Panc1 (cell line): ENCODE results near the gene CLINT1. TPM values are rescaled to one million over a fixed set of nuclear protein-coding genes. Genes with fewer than 3 reads are reported as not detected.

Experiments used
- ATAC-seq: fragments of 200-7000 bp; cut with Tn5 transposase; 2 replicates; pipeline ENCODE4 v1.9.1; 2020; ENCODE audit warnings: mild to moderate bottlenecking, moderate library complexity
- BruUV-seq: library from RNA; stranded (reverse); fragments of 400-500 nt; replicated peaks from 2 replicates; lab custom pipeline; 2021; lab: Mats Ljungman, UMichigan
- CTCF ChIA-PET: fragments of 300-600 bp; sonication (Branson Sonifier 250); formaldehyde crosslinking; loops from one replicate; lab custom pipeline; 2022; ENCODE audit warnings: antibody characterized with exemption; lab: Charles Lee
- POLR2A ChIA-PET: fragments of 300-600 bp; sonication (Branson Sonifier 250); formaldehyde crosslinking; loops from one replicate; lab custom pipeline; 2022; ENCODE audit warnings: antibody characterized with exemption; lab: Charles Lee
- DNase-seq: peaks from one replicate; pipeline ENCODE4 v3.0.0-alpha.2; 2010; ENCODE audit warnings: low read depth, low spot score
- H3K27ac ChIP-seq: 2 replicates; pipeline ENCODE4 v1.5.1; 2011; ENCODE audit warnings: mild to moderate bottlenecking, low read length, inconsistent platforms
- H3K27me3 ChIP-seq: fragments of 200-500 bp; sonication (Bioruptor generic); 2 replicates; pipeline ENCODE4 v1.6.0; 2014; ENCODE audit warnings: low read length, inconsistent platforms; ENCODE audit not compliant: control insufficient read depth, insufficient read depth
- H3K36me3 ChIP-seq: fragments of 200-500 bp; sonication (Bioruptor generic); 2 replicates; pipeline ENCODE4 v1.5.1; 2014; ENCODE audit warnings: inconsistent platforms, mild to moderate bottlenecking, low read length, moderate library complexity; ENCODE audit not compliant: control insufficient read depth, insufficient read depth
- H3K4me1 ChIP-seq: 2 replicates; pipeline ENCODE4 v1.5.1; 2011; ENCODE audit warnings: inconsistent platforms, mild to moderate bottlenecking, low read length, moderate library complexity; ENCODE audit not compliant: control insufficient read depth, insufficient read depth
- H3K4me3 ChIP-seq, 2 experiments: 2 replicates each; pipeline ENCODE4 v1.5.1; 2011 to 2012; ENCODE audit warnings: low read depth in 2 of 2, low read length in 2 of 2, mild to moderate bottlenecking in 2 of 2, inconsistent platforms in 1 of 2, moderate library complexity in 1 of 2
- H3K9me3 ChIP-seq: fragments of 200-500 bp; sonication (Bioruptor generic); 2 replicates; pipeline ENCODE4 v1.5.1; 2014; ENCODE audit warnings: low read depth, mild to moderate bottlenecking, inconsistent platforms, low read length, moderate library complexity; ENCODE audit not compliant: control insufficient read depth, insufficient read depth
- POLR2AphosphoS5 ChIP-seq: IDR thresholded peaks from 2 replicates; pipeline ENCODE4 v1.6.1; 2012; ENCODE audit warnings: mild to moderate bottlenecking, low read depth, low read length, moderate library complexity
- SIN3A ChIP-seq: IDR thresholded peaks from 2 replicates; pipeline ENCODE4 v1.6.1; 2012; ENCODE audit warnings: low read depth, mild to moderate bottlenecking, low read length, moderate library complexity, borderline replicate concordance; ENCODE audit not compliant: insufficient read depth
- TCF7L2 ChIP-seq: IDR thresholded peaks from 2 replicates; pipeline ENCODE4 v1.6.1; 2011; ENCODE audit warnings: mild to moderate bottlenecking, low read depth, low read length, inconsistent platforms
- in situ Hi-C: cut with HindIII; loops from 2 replicates; pipeline ENCODE4 v1.10.0; 2016; ENCODE audit warnings: low sequenced_read_pairs, low pct_unique_long_range_greater_than_20kb
- intact Hi-C: fragments of 100-400 bp; cut with micrococcal nuclease; formaldehyde crosslinking; loops from one replicate; pipeline ENCODE4 v1.10.0; 2022; ENCODE audit not compliant: unreplicated experiment
- total RNA-seq: library from RNA; stranded (reverse); gene quantifications from one replicate; pipeline ENCODE4 v1.2.1, GENCODE V29; 2021; ENCODE audit not compliant: unreplicated experiment
- TF ChIP-seq, protein P1 (sequence below): fragments of 450-650 bp; IDR thresholded peaks from 2 replicates; pipeline ENCODE4 v1.5.1; 2017; ENCODE audit warnings: mild to moderate bottlenecking
- TF ChIP-seq, protein P2 (sequence below), 2 experiments: IDR thresholded peaks; 2 replicates each; pipeline ENCODE4 v1.6.1; 2011 to 2012; ENCODE audit warnings: low read depth in 2 of 2, control low read depth in 1 of 2, low read length in 1 of 2, mild to moderate bottlenecking in 1 of 2, moderate library complexity in 1 of 2; ENCODE audit not compliant: insufficient read depth in 1 of 2

The CLINT1 gene
- total RNA-seq, 1 experiment from 2014 or later, result 81.6 TPM

DNA sequence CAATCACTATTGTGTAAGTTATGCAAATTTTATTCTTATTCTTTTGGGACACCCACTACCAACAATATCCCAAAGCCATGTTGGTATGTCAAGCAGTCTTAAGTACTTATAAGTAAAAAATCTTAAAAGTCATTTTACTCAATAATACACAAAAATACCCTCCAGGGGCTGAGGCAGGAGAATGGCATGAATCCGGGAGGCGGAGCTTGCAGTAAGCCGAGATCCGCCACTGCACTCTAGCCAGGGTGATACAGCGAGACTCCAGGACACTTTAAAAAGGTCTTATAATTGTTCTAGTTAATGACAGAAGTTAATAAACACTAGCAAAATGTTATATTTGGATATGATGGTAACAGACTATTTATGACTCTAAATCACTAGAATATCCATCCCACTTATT, 16.8 kb downstream of the CLINT1 start:
- CTCF ChIA-PET, result no interaction called here
- POLR2A ChIA-PET, result no interaction called here
- H3K27ac ChIP-seq, result no peak overlapping the region
- no peak overlapping the region for H3K4me3 ChIP-seq
- intact Hi-C loops, result no loop called here
- DNase-seq (no peak), ATAC-seq (no peak)
- no TSS peak for BruUV-seq
- H3K4me1 ChIP-seq, result no peaks in the 10 kb centered on the region
- no peaks in the 10 kb centered on the region for H3K36me3 ChIP-seq
- TF ChIP-seq TCF7L2, result no peak
- no peak for TF ChIP-seq POLR2AphosphoS5
- TF ChIP-seq, protein P1, sequence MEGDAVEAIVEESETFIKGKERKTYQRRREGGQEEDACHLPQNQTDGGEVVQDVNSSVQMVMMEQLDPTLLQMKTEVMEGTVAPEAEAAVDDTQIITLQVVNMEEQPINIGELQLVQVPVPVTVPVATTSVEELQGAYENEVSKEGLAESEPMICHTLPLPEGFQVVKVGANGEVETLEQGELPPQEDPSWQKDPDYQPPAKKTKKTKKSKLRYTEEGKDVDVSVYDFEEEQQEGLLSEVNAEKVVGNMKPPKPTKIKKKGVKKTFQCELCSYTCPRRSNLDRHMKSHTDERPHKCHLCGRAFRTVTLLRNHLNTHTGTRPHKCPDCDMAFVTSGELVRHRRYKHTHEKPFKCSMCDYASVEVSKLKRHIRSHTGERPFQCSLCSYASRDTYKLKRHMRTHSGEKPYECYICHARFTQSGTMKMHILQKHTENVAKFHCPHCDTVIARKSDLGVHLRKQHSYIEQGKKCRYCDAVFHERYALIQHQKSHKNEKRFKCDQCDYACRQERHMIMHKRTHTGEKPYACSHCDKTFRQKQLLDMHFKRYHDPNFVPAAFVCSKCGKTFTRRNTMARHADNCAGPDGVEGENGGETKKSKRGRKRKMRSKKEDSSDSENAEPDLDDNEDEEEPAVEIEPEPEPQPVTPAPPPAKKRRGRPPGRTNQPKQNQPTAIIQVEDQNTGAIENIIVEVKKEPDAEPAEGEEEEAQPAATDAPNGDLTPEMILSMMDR, result no peak
- in situ Hi-C loops, result no loop called here
- no peaks in the 10 kb centered on the region for H3K9me3 ChIP-seq
- H3K27me3 ChIP-seq, result no peaks in the 10 kb centered on the region

DNA sequence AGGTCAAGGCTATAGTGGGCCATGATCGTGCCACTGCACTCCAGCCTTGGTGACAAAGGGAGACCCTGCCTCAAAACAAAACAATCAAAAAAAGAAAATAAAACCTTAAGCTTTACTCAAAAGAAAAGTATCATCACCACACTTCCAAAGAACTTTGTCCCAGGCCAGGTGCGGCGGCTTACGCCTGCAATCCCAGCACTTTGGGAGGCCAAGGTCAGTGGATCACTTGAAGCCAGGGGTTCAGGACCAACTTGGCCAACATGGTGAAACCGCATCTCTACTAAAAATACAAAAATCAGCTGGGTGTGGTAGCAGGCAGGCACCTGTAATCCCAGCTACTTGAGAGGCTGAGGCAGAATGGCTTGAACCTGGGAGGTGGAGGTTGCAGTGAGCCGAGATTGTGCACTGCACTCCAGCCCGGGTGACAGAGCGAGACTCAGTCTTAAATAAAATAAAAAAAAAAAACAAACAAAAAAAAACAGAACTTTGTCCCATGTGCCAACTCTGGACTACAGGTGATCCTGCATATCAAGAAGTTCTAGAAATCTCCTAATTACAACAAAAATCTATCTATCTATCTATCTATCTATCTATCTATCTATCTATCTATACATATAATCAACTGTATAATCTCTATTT, 19.7 kb downstream of the CLINT1 start:
- Histone ChIP-seq H3K27ac (no peak overlapping the region), H3K36me3 (no peaks in the 10 kb centered on the region), H3K9me3 (no peaks in the 10 kb centered on the region), H3K4me1 (no peaks in the 10 kb centered on the region), H3K27me3 (no peaks in the 10 kb centered on the region), H3K4me3 (no peak overlapping the region)
- no TSS peak for BruUV-seq
- in situ Hi-C loops, result no loop called here
- intact Hi-C loops, result no loop called here
- no peak for DNase-seq
- TF ChIP-seq, protein P1, result no peak
- TF ChIP-seq TCF7L2 (no peak), POLR2AphosphoS5 (no peak), SIN3A (no peak)
- TF ChIP-seq, protein P2, sequence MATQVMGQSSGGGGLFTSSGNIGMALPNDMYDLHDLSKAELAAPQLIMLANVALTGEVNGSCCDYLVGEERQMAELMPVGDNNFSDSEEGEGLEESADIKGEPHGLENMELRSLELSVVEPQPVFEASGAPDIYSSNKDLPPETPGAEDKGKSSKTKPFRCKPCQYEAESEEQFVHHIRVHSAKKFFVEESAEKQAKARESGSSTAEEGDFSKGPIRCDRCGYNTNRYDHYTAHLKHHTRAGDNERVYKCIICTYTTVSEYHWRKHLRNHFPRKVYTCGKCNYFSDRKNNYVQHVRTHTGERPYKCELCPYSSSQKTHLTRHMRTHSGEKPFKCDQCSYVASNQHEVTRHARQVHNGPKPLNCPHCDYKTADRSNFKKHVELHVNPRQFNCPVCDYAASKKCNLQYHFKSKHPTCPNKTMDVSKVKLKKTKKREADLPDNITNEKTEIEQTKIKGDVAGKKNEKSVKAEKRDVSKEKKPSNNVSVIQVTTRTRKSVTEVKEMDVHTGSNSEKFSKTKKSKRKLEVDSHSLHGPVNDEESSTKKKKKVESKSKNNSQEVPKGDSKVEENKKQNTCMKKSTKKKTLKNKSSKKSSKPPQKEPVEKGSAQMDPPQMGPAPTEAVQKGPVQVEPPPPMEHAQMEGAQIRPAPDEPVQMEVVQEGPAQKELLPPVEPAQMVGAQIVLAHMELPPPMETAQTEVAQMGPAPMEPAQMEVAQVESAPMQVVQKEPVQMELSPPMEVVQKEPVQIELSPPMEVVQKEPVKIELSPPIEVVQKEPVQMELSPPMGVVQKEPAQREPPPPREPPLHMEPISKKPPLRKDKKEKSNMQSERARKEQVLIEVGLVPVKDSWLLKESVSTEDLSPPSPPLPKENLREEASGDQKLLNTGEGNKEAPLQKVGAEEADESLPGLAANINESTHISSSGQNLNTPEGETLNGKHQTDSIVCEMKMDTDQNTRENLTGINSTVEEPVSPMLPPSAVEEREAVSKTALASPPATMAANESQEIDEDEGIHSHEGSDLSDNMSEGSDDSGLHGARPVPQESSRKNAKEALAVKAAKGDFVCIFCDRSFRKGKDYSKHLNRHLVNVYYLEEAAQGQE (IDR thresholded peaks at IDR 0.05; ENCODE audit: insufficient read depth in 1 of 2, low read depth in 2 of 2, low read length in 1 of 2), result no peak
- ATAC-seq, result no peak
- ChIA-PET CTCF (no interaction called here), POLR2A (no interaction called here)
